MM.1S (cell line): Measurements from ENCODE around the gene AKAP3.

Experiments
- EZH2phosphoT487 ChIP-seq: fragments of 300-600 bp; sonication (generic); IDR thresholded peaks from 2 replicates; pipeline ENCODE4 v1.6.1; 2018; ENCODE audit warnings: antibody characterized with exemption, low read length
- TF ChIP-seq, protein P1 (sequence below): fragments of 300-600 bp; sonication (generic); IDR thresholded peaks from 2 replicates; pipeline ENCODE4 v1.5.1; 2016; ENCODE audit warnings: antibody characterized with exemption, low read length, mixed read lengths

DNA sequence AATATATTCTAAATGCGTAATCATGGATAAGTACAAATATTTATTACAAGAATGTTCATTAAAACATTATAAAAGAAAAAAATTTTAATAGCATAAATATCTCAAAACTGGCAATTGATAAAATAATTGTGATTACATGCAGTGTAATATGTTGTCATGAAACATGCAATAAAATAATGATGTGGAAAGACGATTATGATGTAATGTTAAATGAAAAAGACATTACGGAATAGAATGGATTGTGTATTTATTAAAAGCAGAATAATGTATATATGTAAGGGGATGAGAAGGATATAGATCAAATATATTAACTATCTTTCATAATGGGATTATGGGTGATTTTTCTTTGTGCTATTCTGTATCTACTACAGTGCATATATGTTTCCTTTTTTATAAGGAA is 32.9 kb upstream of the AKAP3 start:
- TF ChIP-seq, protein P1, sequence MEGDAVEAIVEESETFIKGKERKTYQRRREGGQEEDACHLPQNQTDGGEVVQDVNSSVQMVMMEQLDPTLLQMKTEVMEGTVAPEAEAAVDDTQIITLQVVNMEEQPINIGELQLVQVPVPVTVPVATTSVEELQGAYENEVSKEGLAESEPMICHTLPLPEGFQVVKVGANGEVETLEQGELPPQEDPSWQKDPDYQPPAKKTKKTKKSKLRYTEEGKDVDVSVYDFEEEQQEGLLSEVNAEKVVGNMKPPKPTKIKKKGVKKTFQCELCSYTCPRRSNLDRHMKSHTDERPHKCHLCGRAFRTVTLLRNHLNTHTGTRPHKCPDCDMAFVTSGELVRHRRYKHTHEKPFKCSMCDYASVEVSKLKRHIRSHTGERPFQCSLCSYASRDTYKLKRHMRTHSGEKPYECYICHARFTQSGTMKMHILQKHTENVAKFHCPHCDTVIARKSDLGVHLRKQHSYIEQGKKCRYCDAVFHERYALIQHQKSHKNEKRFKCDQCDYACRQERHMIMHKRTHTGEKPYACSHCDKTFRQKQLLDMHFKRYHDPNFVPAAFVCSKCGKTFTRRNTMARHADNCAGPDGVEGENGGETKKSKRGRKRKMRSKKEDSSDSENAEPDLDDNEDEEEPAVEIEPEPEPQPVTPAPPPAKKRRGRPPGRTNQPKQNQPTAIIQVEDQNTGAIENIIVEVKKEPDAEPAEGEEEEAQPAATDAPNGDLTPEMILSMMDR, result no peak
- no peak for TF ChIP-seq EZH2phosphoT487
